GM21526 (cell line): ENCODE results near the gene NFIA.

Source experiments
- ATAC-seq: cut with Tn5 transposase; IDR thresholded peaks from one replicate; pipeline ENCODE4 v1.9.1; 2021; ENCODE audit warnings: moderate library complexity; ENCODE audit not compliant: unreplicated experiment, low FRiP score

Gene NFIA

DNA sequence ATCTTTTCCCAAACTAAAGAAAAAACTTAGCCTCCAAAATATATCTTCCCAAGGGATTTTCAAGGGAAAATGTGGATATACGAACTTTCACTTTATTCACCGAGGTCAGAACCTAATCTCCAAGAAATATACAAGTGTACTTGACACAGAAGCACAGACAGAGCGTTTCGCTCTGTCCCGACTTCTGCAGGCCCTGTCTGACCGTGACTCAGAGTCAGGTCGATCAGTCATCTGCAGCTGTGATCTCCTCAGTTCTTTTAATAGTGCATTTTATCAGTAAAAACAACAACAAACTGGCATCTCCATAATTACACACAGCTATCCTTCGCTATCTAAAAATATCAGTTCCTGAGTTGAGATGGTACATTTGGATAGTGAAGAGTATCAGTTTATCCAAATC lies 416.0 kb downstream of the NFIA start:
- no peak for ATAC-seq

DNA sequence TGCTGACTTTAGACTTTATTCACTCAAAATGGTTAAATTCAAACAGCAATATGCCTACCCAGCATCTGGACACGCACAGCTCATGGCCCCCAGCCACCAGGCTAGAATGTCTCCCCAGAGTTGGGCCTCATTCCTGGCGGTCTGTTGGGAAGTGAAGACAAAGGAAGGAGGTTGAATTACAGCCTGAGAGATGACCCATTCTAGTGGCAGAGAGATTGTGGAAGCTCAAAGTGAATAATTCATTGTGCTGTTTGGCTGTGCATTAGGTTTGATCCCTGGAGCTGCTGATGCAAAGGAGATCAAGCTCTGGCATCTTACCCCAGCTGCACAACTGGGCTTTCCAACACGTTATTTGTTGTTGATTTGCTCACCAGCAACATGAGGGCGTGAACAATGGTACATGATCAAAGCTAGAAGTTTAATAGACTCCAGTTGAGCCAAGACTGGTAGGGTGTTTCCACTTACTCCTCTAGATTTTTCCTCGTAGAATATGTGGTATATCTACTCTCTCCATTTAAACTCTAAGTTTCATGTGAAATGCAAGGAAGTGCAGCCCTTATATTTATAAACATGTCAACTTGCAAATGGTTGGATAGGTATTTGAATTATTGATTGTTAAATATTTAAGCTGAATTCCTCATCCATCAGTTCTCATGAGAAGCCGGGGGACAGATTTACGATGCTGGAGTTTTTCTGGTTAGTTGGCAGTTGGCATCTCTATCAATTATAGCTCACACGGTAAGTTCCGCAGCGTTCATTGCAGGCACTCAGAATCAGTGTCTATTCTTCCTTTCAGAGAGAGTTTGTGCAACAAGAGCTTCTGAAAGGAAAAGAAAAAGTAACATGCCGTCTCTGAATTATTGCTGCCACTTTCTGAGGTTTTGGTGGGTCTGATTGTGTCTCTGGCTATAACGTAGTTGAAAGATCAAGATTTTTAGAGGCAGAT lies 419.9 kb downstream of the NFIA start:
- no peak for ATAC-seq

DNA sequence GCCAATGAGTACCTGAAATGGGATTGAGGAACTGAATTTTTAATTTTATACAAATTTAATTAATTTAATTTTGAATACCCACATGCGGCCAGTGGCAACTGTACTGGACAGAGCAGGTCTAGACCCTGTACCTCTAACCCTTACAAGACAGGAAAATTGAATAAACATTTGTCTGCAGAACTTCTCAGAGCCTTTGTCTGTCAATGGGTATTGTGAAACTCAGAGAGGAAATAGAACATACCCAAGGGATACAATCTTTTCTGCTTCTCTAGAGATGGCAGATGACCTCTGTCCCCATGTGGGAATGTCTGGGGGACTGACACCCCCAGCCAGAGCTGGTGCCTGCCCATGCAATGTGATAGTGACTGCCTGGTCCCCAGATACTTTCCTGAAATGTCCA lies 421.9 kb downstream of the NFIA start:
- no peak for ATAC-seq

DNA sequence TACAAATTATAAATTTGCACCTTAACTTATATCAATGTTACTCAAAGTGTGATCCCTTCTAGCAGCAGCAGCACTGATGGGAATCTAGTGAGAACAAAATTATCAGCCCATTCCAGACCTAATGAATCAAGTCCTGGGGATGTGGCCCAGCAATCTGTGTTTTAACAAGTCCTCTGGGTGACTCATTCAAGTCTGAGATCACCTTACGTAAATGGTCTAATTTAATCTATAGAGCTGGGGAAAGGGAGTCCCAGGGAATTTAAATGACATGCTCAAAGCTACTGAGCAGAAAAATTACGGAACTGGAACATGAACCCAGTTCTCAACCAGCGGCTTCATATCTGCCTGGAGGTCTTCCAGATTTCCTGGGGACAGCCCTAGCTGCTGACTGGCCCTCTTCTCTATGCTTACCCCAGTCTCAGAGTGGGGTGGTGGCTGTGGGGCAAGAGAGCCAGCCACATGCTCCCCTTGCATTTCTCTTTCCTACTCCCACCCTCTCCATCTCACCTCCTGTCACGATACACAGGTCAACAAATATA lies 422.6 kb downstream of the NFIA start:
- no peak for ATAC-seq

DNA sequence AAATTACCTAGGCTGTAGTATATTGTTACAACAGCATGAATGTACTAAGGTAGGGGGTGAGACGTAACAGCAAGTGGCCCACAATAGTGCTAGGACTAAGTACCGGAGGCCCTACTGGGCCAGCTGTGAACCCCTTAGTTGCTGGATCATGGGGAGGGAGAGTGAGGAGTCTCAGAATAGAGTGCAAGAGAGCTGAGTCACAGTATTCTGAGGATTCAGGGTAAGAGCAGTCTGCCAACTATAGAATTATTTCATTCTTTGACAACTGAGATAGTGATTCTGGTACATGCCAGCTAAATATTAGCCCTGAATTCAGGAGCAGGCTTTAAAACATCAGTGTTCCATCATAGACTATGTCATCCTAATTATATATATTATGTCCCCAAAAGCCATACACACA lies 423.9 kb downstream of the NFIA start:
- no peak for ATAC-seq

DNA sequence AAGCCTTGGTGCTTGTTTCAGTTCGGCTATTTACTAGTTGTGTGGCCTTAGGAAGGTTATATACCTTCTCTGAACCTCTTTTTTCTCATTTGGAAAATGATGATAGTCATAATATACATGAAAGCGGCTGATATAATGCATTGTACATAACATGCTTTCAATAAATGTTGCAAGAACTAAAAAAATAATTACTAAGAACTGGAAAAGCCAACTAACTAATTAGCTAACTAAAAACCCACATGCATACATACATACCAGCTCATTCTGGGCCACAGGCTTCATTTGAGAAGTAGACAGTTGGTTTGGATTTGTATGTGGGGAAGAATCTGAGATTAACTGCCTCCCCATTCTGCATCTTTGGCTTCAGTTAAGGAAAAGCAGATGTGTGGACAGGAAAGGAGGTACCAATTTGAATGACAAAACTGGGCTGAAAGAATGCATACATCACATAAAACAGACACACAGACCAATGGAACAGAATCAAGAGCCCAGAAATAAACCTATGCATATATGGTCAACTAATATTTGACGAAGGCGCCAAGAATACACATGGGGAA lies 424.7 kb downstream of the NFIA start:
- ATAC-seq = no peak
